Epidermal melanocyte (primary cell): ENCODE data around the gene LDHA.

Experiments
- DNase-seq: peaks from one replicate; pipeline ENCODE4 v3.0.0; 2011; ENCODE audit warnings: low spot score; ENCODE audit not compliant: insufficient read length

The LDHA gene

DNA sequence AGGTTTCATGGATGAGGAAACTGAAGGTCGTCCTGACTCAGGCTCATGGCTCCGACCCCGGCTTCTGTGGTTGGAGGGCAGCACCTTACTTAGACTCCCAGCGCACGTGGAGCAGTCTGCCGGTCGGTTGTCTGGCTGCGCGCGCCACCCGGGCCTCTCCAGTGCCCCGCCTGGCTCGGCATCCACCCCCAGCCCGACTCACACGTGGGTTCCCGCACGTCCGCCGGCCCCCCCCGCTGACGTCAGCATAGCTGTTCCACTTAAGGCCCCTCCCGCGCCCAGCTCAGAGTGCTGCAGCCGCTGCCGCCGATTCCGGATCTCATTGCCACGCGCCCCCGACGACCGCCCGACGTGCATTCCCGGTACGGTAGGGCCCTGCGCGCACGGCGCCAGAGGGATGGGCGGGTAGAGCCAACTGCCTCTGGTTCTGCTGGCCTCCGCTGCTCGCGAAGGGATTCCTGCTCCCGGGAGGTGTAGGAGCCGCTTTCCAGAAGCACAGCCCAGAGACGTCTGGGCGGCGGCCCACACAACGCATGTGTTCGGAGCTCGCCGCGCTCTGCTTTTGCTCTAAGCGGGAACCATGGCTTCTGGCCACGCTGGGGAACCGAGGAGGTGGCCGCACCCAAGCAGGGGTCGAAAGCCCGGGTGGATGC lies at the start of gene LDHA:
TSS of gene LDHA (plus strand) at position 289 of the 653 bp plus-strand sequence. CDS start 2,280 bp downstream, outside the sequence.
- peak; percentile 82 for DNase-seq

DNA sequence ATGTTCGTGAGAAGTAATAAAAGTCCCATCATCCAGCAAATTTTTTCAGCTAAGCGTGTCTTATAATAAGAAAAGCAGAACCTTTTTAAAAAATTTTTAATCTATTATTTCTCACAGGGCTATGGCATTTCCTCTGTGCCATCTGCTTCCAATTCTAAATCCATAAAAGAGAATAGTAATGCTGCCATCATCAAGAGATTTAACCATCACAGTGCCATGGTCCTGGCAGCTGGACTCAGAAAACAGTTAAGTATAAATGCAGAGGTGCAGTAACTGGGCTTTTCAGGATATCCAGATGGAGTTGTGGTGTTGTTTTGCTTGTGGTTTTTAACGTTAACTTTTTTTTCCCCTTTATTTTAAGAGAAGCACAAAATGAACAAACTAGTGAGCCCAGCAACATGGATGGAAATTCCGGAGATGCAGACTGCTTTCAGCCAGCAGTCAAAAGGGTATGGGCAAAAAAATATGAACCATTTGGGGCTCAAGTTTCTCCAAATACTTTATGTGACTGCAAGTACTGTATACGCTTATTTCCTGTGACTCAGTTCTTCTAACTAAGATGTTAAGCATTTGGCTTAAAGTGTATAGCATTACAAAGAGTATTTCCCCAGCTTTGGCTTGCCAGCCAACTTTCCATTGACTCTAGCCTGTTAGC lies 46.8 kb upstream of the LDHA start:
- no peak for DNase-seq

DNA sequence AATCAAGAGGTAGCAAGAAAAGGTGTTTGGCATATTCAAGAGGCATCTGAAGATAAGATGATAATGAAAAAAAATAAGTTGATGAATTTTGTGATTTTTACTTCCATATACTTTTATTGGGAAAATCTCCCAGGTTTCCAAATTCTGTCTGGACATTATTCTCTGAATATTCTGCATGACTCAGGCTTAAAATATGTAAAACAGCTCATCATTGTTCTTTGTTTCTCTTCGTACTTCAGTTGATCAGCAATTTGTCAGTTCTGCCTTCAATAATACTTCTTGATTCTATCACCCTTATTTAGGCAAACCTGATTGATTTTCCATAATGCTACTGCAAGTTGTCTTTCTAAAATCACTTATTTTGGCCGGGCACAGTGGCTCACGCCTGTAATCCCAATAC lies 41.8 kb upstream of the LDHA start:
- no peak for DNase-seq

DNA sequence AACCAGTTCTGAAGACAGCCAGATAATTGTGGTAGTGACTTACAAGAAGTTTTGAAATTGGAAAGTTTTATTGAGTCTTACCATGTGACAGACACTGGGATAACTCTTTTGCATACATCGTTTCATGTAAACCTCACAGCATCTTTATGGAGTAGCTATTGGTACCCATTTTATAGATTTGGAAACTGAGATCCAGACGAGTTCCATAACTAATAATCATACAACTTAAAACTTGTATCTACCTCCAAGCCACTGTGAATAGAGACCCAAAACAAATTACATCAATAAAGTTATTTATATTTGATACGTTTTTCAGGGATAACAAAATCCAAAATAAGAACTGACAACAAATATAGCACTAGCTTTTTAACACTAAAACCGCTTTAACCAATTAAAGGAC lies 35.7 kb upstream of the LDHA start:
- DNase-seq: no peak

DNA sequence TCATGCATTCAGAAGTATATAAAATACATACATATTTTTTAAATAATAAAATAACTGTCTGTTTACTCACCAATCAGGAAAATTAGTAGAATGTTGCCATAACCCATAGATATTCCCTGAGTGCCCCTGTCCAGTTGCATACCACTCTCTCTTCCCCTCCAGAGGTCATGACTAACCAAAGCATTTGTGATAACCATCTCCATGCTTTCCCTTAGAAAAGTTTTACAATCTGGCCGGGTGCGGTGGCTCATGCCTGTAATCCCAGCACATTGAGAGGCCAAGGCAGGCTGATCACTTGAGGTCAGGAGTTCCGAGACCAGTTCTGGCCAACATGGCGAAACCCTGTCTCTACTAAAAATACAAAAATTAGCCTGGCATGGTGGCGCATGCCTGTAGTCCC lies 33.2 kb upstream of the LDHA start:
- no peak for DNase-seq

DNA sequence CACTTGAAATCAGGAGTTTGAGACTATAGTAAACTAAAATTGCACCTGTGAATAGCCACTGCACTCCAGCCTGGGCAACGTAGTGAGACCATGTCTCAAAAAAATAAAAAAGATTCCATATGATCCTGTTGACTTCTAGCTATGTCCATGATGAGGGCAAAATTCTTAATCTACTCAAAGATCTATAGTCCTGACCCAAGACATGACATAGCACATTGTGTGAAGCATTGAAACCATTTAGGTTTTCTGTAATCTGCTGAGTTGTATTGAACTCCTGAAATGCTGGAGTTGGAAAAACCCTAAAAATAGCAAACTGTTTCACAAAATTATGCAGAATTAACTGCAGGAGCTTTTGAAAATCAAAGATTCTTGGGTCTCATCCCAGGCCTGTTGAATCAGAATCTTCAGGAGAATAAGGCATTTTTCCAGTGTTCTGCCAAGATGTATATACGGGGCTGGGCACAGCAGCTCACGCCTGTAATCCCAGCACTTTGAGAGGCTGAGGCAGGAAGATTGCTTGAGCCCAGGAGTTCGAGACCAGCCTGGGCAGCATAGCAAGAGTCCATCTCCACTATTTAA lies 29.8 kb upstream of the LDHA start:
- no peak for DNase-seq

DNA sequence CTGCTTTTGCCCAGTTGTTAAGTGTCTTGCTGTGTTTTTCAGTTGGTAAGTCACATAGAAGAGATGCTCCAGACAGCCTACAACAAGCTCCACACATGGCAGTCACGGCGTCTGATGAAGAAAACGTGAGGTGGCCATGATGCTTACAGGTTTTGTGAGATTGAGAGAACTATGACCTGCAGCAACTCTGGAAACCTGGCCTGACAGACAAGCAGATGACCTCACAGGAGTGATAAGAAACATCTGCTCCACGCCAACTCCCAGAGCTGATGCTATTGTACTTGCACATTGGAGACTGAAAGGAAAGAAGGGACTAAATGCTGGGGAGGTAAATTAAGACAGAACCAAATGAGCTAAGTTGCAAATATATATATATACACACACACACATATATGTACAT lies 28.6 kb upstream of the LDHA start:
- no peak for DNase-seq

DNA sequence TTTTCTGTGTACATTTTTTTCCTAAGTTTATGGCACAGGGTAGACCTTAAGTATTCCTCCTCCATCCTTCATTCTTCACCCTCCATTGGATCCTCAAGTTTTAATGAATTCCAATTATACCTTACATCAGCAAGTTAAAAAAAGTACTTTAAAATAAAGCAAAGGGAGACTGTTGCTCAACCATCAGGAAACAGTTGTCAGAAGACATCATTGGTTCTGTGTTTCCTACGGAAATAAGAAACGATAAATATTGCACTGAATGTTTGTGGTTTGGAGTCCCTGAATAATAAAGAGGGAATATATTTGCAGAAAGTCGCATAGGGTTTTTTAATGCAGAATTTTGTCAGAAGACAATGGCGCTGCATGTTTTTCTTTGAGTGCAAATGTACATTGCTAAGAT lies 28.1 kb upstream of the LDHA start:
- DNase-seq: no peak

DNA sequence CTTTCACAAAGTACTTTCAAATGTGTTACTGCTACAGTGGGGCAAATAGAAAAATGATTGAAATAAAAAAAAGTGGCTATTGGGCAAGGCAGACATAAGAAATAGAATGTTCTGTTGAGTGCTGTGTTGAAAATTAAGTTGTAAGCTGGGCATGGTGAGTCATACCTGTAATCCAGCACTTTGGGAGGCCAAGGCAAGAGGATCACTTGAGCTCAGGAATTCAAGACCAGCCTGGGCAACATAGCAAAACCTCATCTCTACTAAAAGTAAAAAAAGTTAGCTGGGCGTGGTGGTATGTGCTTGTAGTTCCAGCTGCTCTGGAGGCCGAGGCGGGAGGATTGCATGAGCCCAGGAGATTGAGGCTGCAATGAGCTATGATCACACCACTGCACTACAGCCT lies 26.9 kb upstream of the LDHA start:
- DNase-seq: no peak

DNA sequence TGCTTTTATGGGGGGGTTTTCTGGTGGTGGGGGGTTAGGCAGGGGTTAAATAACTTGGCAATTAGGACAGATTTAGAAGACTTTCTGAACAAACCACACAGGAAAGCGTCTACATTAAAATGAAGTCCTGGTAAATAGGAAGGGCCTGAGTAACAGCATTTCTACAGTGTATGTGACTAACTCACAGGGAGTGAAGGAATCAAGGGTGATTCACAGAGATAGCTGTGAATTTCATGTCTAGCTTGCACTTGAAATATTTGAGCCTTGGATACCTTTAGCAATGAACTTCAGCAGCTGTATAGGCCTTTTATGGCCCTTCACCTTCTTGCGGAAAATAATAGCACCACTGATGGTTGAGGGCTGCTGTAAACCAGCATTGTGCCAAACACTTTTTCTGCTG lies 26.1 kb upstream of the LDHA start:
- DNase-seq: no peak

DNA sequence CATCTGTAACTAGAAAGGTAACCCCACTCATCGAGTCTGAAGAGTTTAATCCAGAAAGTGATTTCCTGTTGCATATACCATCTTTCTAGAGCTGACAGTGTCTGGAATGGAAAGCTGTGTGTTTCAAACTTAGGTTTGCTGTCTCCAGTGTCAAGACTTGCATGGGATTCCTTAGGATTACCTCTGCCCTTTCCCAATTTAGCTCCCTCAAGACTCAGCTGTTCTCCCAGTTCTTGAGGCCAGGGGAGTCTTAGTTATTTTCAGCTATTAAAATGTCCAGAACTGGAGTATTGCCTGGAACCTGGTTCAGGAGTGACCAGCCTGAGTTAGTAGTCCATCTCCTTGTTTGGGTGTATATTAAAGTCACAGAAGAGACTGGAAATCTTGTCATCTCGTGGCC lies 25.0 kb upstream of the LDHA start:
- no peak for DNase-seq

DNA sequence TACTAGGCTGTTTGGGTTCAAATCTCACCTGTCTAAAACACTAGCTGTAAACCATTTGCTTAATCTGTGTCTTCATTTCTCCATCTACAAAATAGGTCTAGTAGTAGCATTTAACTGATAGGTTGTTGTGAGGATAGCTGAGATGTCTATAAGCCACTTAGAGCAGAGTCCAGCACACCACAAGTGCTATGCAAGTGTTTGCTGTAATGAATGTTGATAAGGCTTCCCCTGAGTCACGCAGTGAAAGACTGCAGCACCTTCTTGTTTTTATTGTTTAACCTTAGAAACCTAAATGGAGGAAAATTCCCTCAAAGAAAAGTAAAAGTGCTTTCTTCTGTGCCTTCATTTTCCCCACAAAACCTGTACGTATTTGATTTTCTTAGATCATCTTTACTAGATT lies 23.1 kb upstream of the LDHA start:
- DNase-seq: no peak

DNA sequence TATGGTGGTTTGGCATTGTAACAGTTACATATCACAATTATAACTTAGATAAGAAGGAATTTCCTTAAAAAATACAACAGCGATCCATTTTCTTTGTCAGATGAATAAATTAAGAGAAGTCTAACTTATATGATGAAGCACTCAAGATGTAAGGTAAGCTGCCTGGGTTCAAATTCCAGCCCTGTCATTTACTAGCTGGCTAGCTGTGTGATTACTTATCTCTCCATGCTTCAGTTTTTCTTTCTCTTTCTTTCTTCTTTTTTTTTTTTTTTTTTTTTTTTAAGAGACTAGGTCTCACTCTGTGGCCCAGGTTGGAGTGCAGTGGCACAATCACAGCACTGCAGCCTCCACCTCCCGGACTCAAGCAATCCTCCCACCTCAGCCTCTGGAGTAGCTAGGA lies 22.2 kb upstream of the LDHA start:
- no peak for DNase-seq

DNA sequence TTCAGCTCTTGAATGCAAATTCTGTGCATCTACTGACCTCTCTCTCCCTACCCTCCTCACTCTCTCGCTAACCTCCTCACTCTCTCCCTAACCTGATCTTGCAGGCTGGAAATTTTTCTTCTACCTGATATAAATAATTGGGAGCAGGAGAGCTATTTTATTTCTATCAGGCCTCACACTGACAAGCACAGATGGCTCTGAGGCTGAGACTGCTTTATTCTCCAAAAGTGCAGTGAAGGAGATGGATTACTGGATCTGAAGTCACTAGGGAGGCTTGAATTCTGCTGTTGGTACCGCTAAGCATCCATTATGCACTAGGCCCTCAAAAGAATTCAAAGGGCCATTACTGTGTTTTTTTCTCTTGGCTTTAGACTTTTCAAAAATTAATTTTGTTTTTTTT lies 19.4 kb upstream of the LDHA start:
- no peak for DNase-seq

DNA sequence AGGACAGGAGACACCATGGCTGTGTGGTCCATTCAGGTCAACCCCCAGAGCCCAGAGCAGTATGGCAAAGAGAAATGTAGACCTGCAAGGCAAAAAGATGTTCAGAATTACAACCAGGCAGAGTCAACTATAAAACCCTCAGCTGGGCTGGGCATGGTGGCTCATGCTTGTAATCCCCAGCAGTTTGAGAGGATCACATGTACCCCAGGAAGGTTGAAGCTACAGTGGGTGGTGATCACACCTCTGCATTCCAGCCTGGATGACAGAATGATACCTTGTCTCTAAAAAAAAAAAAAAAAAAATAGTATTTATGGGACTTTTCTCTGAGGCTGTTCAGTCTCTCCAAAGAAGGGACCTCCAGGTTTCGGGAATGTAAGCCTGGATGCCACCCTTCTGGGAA lies 18.4 kb upstream of the LDHA start:
- no peak for DNase-seq

DNA sequence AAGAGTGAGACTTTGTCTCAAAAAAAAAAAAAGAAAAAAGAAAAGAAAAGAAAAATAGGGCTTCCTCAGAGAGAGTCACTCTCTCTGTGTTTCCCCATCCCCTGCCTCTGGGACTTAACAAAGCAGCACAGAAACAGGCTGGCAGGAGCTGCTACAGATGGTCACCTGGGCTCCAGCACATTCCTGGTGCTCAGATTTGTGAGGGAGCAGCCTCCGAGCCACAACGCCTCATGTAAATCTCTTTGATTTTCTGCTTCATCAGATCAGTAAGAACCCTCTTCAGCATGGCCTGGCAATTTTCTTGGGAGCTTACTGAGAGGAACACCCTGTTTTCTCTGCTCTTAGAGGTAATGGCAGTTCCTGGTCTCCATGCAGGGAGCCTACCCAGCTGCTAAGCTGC lies 15.2 kb upstream of the LDHA start:
- no peak for DNase-seq

DNA sequence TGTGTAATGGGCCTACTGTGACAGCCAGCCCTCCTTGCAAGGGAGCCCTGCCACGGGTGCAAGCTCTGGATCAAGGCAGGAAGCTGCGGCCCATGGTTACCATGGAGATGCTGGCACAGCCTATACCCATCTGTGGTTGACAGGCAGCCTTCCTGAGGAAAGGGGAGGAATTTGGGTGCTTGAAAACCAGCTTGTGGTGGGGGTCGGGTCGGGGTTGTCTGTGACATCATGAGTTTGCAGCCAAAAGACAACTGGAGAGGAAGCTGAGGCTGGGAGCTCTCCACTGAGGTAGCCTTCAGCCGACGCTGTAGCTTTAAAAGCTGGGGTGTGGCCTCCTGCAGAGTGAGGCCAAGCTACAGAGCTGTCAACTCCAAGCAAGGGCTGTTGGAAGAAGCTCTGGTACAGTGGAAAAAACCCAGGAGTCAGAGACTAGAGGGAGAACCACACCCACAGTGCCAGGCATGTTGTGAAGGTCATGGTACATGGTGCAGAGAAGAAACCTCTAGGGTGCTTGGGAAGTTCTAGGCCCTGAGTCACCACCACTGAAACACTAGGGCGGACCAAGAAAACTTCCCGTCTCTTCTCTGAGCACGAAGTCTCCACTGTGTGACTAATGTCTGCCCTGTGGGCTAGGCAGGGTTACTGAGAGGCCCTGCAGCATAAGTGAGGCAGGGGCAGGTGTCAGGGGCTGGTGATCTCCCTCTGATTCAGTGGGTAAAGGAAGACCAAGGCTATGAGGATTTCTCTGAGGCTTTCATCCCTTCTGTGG lies 10.8 kb upstream of the LDHA start:
- DNase-seq: peak; percentile 85

DNA sequence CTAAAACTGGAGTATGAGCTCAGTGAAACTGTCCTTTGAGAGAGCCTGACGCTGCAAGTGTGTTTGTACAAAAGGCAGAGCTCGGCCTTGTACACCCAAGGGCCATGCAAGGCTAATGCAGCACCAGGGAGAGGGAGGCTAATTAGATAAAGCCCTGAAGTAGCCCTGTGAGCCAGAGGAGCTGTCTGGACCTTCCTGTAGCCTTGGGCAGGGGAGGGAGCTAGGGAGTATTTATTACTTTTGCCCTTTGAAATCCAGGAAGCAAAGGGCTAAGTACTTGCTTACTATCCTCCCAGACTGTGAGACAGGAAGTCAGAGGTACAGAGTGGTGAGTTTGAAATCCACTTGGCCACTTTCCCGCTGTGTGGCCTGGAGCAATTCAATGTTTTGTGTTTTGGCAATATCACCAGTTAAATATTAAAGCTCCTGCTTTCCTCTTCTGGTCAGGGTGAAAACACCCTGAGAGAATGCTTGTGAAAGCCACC lies 10.2 kb upstream of the LDHA start:
- peak; percentile 84 for DNase-seq

DNA sequence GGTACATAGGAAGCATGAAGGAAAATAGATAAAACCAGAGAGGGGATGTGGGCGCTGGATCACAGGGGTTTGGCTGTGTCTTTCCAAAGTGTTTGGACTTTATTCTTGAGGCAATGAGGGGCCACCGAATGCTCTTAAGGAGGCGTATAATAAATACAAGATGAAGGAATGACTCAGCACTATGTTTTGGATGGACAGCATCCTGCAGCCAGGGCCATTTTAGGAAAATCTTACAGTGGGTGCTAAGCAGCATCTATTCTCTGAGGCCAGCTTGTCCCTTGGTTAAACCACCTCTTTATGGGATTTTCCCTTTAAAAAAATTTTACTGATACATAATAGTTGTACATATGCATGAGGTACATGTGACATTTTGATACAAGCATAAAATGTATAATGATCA lies 4.3 kb upstream of the LDHA start:
- no peak for DNase-seq

DNA sequence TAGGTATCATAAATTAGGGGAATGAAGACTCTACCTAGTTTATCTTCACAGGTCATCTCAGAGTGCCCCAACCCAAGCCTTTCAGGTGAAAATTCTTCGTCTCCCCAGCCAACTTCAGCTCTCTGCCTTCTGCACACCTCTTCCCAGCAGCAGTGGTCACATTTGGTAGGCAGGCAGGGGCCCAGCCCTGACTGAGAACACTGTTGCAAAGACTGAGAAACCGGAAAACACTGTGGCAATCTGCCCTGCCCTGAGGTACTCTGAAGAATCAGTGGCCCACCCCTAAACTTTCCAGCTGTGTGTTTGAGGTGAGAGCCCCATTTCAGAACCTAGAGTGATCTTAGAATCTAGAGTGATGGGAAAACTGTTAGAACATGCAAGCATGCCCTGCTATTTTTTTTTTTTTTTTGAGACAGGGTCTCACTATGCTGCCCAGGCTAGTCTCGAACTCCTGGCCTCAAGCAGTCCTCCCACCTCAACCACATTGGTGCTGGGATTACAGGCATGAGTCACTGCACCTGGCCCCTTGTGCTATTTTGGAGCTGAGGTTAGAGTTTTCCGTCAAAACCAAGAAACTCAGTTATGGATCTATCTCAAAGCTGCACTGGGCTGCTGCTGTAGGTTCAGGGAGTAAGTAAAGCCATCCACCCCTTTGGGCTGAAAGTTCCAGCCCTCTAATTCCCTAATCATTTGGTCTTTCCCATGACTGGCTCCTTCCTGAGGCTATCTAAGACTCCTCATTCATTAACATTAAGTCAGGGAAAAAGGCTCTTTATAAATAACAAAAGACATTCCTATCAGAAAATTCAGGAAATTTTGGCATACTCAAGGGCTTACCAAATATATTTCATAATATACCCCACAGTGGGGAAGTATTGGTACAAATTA lies 1.7 kb upstream of the LDHA start:
- DNase-seq: no peak

DNA sequence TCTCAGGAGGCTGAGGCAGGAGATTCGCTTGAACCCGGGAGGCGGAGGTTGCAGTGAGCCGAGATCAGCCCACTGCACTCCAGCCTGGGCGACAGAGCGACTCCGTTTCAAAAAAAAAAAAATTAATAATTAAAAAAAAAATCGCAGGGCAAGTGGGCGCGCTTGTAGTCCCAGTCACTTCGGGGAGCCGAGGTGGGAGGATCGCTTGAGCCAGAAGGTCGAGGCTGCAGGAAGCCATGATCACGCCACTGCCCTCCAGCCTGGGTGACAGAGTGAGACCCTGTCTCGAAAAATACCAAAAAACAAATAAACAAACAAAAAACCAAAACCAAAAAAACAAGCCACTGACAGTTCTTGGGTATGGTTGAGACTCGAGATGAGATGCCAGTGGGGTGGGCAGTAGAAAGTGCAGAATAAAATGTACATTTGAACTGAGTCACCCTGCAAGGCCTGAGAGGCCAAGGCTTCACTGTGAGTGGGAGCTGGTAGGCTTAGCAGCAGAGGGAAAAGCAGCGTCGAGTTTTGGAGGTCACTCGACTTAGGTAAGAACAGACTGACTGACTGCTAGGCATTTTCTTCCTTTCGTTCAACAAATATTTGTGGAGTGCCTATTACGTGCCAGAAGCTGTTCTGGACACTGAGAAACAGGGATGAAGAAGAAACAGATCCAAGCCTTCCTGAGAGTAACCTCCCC lies 635 bp upstream of the LDHA start:
- no peak for DNase-seq
